ENCODE data around the gene ARNT2. TPM values are rescaled to one million over a fixed set of nuclear protein-coding genes. Genes with fewer than 3 reads are reported as not detected.

The ARNT2 gene
- polyA plus RNA-seq, 1 of the 3 experiments (the other 2 are of a cell fraction) = 17.0 TPM

GRCh38 chr15:80414546-80415357, 10.6 kb downstream of the ARNT2 start:
- Histone ChIP-seq H3K4me2 (no peak overlapping the region), H3K27me3 (ENCODE audit: insufficient read depth) (no peaks in the 10 kb centered on the region), H2AFZ (ENCODE audit: low read depth) (no peak overlapping the region), H3K4me3 (ENCODE audit: low read depth in 2 of 2, low read length in 1 of 2) (no peak overlapping the region), H3K4me1 (ENCODE audit: control insufficient read depth in 1 of 2, insufficient read depth in 2 of 2, low read depth in 1 of 2, low read length in 1 of 2) (peaks cover 0 to 11% of the 10 kb centered on the region in 2 experiments; a peak in 1 of 4 replicates), H3K36me3 (replicated peaks in 1 of 2; ENCODE audit: control insufficient read depth in 1 of 2, insufficient read depth in 2 of 2, low read length in 1 of 2) (no peaks in the 10 kb centered on the region), H3K27ac (ENCODE audit: low read depth in 2 of 2, low read length in 1 of 2) (no peak overlapping the region), H3K9me2 (no peaks in the 10 kb centered on the region), H3K9ac (no peak overlapping the region), H3K9me3 (no peaks in the 10 kb centered on the region), H3F3A (replicated peaks; ENCODE audit: insufficient read depth) (no peaks in the 10 kb centered on the region), H3K79me2 (ENCODE audit: insufficient read depth) (peaks cover 8% of the 10 kb centered on the region), H4K20me1 (ENCODE audit: insufficient read depth) (no peaks in the 10 kb centered on the region)
- WGBS (ENCODE audit: low lambda C conversion rate) = 84% methylated on average over 6 of the region's 7 CpGs
- CTCF ChIA-PET = interaction anchor here (1.0 to 1.4 kb wide), 3 partner anchors 10 to 153 kb away, joined by 3 read pairs; partner anchors contain the start of gene ARNT2
- TF ChIP-seq NRF1 (IDR thresholded peaks at IDR 0.05; ENCODE audit: low read depth, low read length) = no peak
- no peak for TF ChIP-seq YY1 (IDR thresholded peaks at IDR 0.05; ENCODE audit: low read depth)
- no peak for TF ChIP-seq RXRA (IDR thresholded peaks at IDR 0.05; ENCODE audit: borderline replicate concordance, low read depth)
- no peak for TF ChIP-seq SIN3A (IDR thresholded peaks at IDR 0.05; ENCODE audit: borderline replicate concordance, low read depth, low read length)
- no peak for TF ChIP-seq EP300 (IDR thresholded peaks at IDR 0.05; ENCODE audit: borderline replicate concordance in 1 of 2, low read depth in 1 of 2, low read length in 1 of 2)
- no peak for TF ChIP-seq CTCF (IDR thresholded peaks at IDR 0.05)
- TF ChIP-seq TEAD4 (IDR thresholded peaks at IDR 0.05; ENCODE audit: borderline replicate concordance, insufficient read depth) = no peak
- TF ChIP-seq USF2 (IDR thresholded peaks at IDR 0.05; ENCODE audit: borderline replicate concordance, low read depth, low read length) = no peak
- no peak for TF ChIP-seq EZH2phosphoT487 (IDR thresholded peaks at IDR 0.05; ENCODE audit: borderline replicate concordance, low read depth)
- TF ChIP-seq MEF2A (IDR thresholded peaks at IDR 0.05; ENCODE audit: borderline replicate concordance, low read depth) = no peak
- POLR2A ChIA-PET = no interaction called here
- DNase-seq = no peak

GRCh38 chr15:80415358-80415670, 11.1 kb downstream of the ARNT2 start:
- POLR2A ChIA-PET = no interaction called here
- CTCF ChIA-PET = interaction anchor here (1.0 to 1.4 kb wide), 2 partner anchors 30 to 152 kb away, joined by 3 read pairs; no protein-coding TSS in a partner anchor
- H4K20me1 ChIP-seq (ENCODE audit: insufficient read depth) = no peaks in the 10 kb centered on the region
- H3K9ac ChIP-seq = no peak overlapping the region
- no peaks in the 10 kb centered on the region for H3K9me2 ChIP-seq
- H3K9me3 ChIP-seq = no peaks in the 10 kb centered on the region
- no peak overlapping the region for H3K4me2 ChIP-seq
- no peaks in the 10 kb centered on the region for H3K27me3 ChIP-seq (ENCODE audit: insufficient read depth)
- H3K36me3 ChIP-seq (replicated peaks in 1 of 2; ENCODE audit: control insufficient read depth in 1 of 2, insufficient read depth in 2 of 2, low read length in 1 of 2) = no peaks in the 10 kb centered on the region
- WGBS (ENCODE audit: low lambda C conversion rate) = 96% methylated on average over 11 of the region's 11 CpGs
- H3K27ac ChIP-seq (ENCODE audit: low read depth in 2 of 2, low read length in 1 of 2) = no peak overlapping the region
- H3K4me1 ChIP-seq (ENCODE audit: control insufficient read depth in 1 of 2, insufficient read depth in 2 of 2, low read depth in 1 of 2, low read length in 1 of 2) = peaks cover 0 to 11% of the 10 kb centered on the region in 2 experiments; a peak in 1 of 4 replicates
- H3K79me2 ChIP-seq (ENCODE audit: insufficient read depth) = peaks cover 8% of the 10 kb centered on the region; the same call in 1 of the 2 replicates
- H2AFZ ChIP-seq (ENCODE audit: low read depth) = no peak overlapping the region
- no peaks in the 10 kb centered on the region for H3F3A ChIP-seq (replicated peaks; ENCODE audit: insufficient read depth)
- no peak for DNase-seq
- no peak overlapping the region for H3K4me3 ChIP-seq (ENCODE audit: low read depth in 2 of 2, low read length in 1 of 2)
- no peak for TF ChIP-seq USF2 (IDR thresholded peaks at IDR 0.05; ENCODE audit: borderline replicate concordance, low read depth, low read length)
- no peak for TF ChIP-seq RXRA (IDR thresholded peaks at IDR 0.05; ENCODE audit: borderline replicate concordance, low read depth)
- TF ChIP-seq GATA2 (CRISPR knock-in tag; IDR thresholded peaks at IDR 0.05) = no peak
- no peak for TF ChIP-seq MEF2A (IDR thresholded peaks at IDR 0.05; ENCODE audit: borderline replicate concordance, low read depth)
- no peak for TF ChIP-seq RCOR1 (IDR thresholded peaks at IDR 0.05; ENCODE audit: low read length)
- TF ChIP-seq USF1 (IDR thresholded peaks at IDR 0.05; ENCODE audit: borderline replicate concordance, low read depth) = no peak
- no peak for TF ChIP-seq CTCF (IDR thresholded peaks at IDR 0.05)
- TF ChIP-seq ELF1 (IDR thresholded peaks at IDR 0.05) = no peak
- TF ChIP-seq SMC3 (IDR thresholded peaks at IDR 0.05; ENCODE audit: low read depth, low read length) = no peak
- no peak for TF ChIP-seq JUND (IDR thresholded peaks at IDR 0.05)
- TF ChIP-seq POLR2AphosphoS5 (IDR thresholded peaks at IDR 0.05; ENCODE audit: low read depth, low read length) = no peak
- no peak for TF ChIP-seq EP300 (IDR thresholded peaks at IDR 0.05; ENCODE audit: borderline replicate concordance in 1 of 2, low read depth in 1 of 2, low read length in 1 of 2)
